MM.1S (cell line): ENCODE measurements around the gene CREB5.

Source experiments
- EZH2 ChIP-seq: fragments of 300-600 bp; sonication (generic); optimal IDR thresholded peaks from 2 replicates; pipeline ENCODE3; 2017; ENCODE audit warnings: low read depth, mild to moderate bottlenecking, antibody characterized with exemption, low read length, mixed read lengths
- TF ChIP-seq, protein P1 (sequence below): fragments of 300-600 bp; sonication (generic); IDR thresholded peaks from 2 replicates; pipeline ENCODE4 v1.5.1; 2016; ENCODE audit warnings: antibody characterized with exemption, low read length, mixed read lengths

DNA sequence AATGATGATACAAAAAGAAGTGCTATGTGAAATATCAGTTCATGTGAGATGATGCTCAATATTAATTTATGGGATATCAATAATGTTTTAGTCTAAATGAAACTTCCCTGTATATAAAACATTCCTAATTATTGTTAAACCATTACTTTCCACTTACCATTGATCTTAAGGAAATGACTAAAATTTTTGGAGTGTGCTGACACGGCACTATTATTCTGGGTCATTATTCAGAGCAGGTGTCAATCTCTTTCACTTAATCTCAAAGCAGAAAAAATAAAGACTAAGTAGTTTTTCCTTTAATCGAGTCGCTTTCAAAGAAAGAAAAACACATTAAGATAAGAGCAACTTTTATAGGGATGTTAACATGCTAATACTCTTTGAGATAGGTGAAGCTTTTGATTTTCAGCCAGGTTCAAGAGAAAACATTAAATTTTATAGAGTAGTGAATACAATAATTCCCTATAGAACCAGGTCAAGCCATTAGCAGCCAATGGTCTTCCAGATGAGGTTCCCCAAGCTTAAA, 11.4 kb upstream of the CREB5 start:
- TF ChIP-seq, protein P1, sequence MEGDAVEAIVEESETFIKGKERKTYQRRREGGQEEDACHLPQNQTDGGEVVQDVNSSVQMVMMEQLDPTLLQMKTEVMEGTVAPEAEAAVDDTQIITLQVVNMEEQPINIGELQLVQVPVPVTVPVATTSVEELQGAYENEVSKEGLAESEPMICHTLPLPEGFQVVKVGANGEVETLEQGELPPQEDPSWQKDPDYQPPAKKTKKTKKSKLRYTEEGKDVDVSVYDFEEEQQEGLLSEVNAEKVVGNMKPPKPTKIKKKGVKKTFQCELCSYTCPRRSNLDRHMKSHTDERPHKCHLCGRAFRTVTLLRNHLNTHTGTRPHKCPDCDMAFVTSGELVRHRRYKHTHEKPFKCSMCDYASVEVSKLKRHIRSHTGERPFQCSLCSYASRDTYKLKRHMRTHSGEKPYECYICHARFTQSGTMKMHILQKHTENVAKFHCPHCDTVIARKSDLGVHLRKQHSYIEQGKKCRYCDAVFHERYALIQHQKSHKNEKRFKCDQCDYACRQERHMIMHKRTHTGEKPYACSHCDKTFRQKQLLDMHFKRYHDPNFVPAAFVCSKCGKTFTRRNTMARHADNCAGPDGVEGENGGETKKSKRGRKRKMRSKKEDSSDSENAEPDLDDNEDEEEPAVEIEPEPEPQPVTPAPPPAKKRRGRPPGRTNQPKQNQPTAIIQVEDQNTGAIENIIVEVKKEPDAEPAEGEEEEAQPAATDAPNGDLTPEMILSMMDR: no peak
- TF ChIP-seq EZH2: no peak
